Measurements from ENCODE around the gene SDK2.

- TF ChIP-seq CTCF (IDR thresholded peaks at IDR 0.05), result no peak
- TF ChIP-seq POLR2A (IDR thresholded peaks at IDR 0.05), result no peak
These were observed 152.6 kb downstream of the SDK2 start for GRCh38 chr17:73491648-73492047.
